Measurements from ENCODE around the gene CXorf51B. TPM values are rescaled to one million over a fixed set of nuclear protein-coding genes. Genes with fewer than 3 reads are reported as not detected.
"Not testable (repeated sequence)": the region's sequence is repeated elsewhere in the genome, so short reads cannot be mapped to it uniquely, and the experiment has no call there.

CXorf51B gene
- not detected in 2 replicates for total RNA-seq (2014; rRNA removed; shearing (Covaris generic))

- DNase-seq (ENCODE audit: low spot score); in situ Hi-C loops (cut with HindIII; ENCODE audit: low sequenced_read_pairs): not testable (repeated sequence)
Measured at GRCh38 chrX:146809471-146809870, at the start of gene CXorf51B. CXorf51B (plus strand) TSS chrX:146809771; CDS start chrX:146809792, 21 bp downstream.

GRCh38 chrX:146814644-146815043, 5.1 kb downstream of the CXorf51B start, which contains the start of gene CXorf51A:
CXorf51A (minus strand) TSS chrX:146814744; CDS start chrX:146814723, 21 bp downstream.
- DNase-seq (ENCODE audit: low spot score) = not testable (repeated sequence)

GRCh38 chrX:146831994-146832393, 22.4 kb downstream of the CXorf51B start:
- in situ Hi-C loops (cut with HindIII; ENCODE audit: low sequenced_read_pairs) = no loop called here
- DNase-seq (ENCODE audit: low spot score) = no peak

More at GRCh38 chrX:146814644-146815043, 5.1 kb downstream of the CXorf51B start, which contains the start of gene CXorf51A:
- in situ Hi-C loops (cut with HindIII; ENCODE audit: low sequenced_read_pairs) = not testable (repeated sequence)

- in situ Hi-C loops (cut with HindIII; ENCODE audit: low sequenced_read_pairs) = no loop called here
- DNase-seq (ENCODE audit: low spot score) = no peak
Measured at GRCh38 chrX:146854281-146854680, 44.7 kb downstream of the CXorf51B start.

Other genes with a start within 250 kb of the CXorf51B start
- gene CXorf51A, start 5.0 kb downstream of the CXorf51B start, total RNA-seq (2014; rRNA removed; shearing (Covaris generic)) = not detected in 2 replicates

Data from G401 (cell line).